ENCODE data around the gene SLC38A11. TPM values are rescaled to one million over a fixed set of nuclear protein-coding genes. Genes with fewer than 3 reads are reported as not detected.
A peak's percentile ranks its signal among the peaks of the same experiment; 100 is the strongest.

Gene SLC38A11
- total RNA-seq (2013) = 0.08 TPM
- polyA plus RNA-seq (under 1 TPM in 1 of 3 donors, not detected in 2; 0.07 TPM), polyA minus RNA-seq (not detected in 2 replicates), total RNA-seq (0 to 3.2 (median 0.05) reads per million in 11 experiments)

GRCh38 chr2:164954954-164955701 is at the start of gene SLC38A11:
TSS of gene SLC38A11 (minus strand) at chr2:164955525. CDS start at chr2:164955247, 278 bp downstream.
- Histone ChIP-seq H3K27me3 (ENCODE audit: control insufficient read depth in 2 of 2, insufficient read depth in 2 of 2, low read length in 2 of 2) (peaks cover 4 to 10% of the 10 kb centered on the region in 2 donors), H3K4me2 (replicated peaks; ENCODE audit: extremely low read depth, low read length, poor library complexity, severe bottlenecking) (peak within 1 kb of the TSS; percentile 27), H3K79me2 (ENCODE audit: insufficient read depth, low read length) (no peaks in the 10 kb centered on the region), H2AFZ (ENCODE audit: insufficient read depth, low read depth, low read length, poor library complexity, severe bottlenecking) (peak within 1 kb of the TSS; percentile 8), H3K27ac (ENCODE audit: low read depth in 1 of 2, low read length in 2 of 2) (no peak within 1 kb of the TSS), H4K20me1 (ENCODE audit: insufficient read depth, low read length) (no peaks in the 10 kb centered on the region), H3K4me1 (ENCODE audit: control insufficient read depth in 1 of 2, insufficient read depth in 2 of 2, low read length in 2 of 2) (peaks cover 5% of the 10 kb centered on the region in 2 donors), H3K4me3 (replicated peaks in 1 of 3; ENCODE audit: low read depth in 2 of 3, low read length in 3 of 3) (no peak within 1 kb of the TSS), H3K36me3 (replicated peaks in 1 of 2; ENCODE audit: control insufficient read depth in 1 of 2, insufficient read depth in 2 of 2, low read length in 2 of 2) (no peaks in the 10 kb centered on the region), H3K9ac (ENCODE audit: insufficient read depth, low read length, poor library complexity, severe bottlenecking) (peak within 1 kb of the TSS; percentile 15), H3K9me3 (replicated peaks in 1 of 2; ENCODE audit: control insufficient read depth in 1 of 2, insufficient read depth in 1 of 2, low read length in 2 of 2) (no peaks in the 10 kb centered on the region)
- Mint-ChIP-seq H3K4me3 (peak within 1 kb of the TSS in 1 of 2 donors; percentile 35), H3K27me3 (ENCODE audit: low read depth in 3 of 3) (peaks cover 15 to 21% (median 16%) of the 10 kb centered on the region in 3 donors), H3K27ac (no peak within 1 kb of the TSS), H3K4me1 (peaks cover 8% of the 10 kb centered on the region), H3K36me3 (no peaks in the 10 kb centered on the region), H3K9me3 (peaks cover 0 to 3% (median 0%) of the 10 kb centered on the region in 7 donors)
- TF ChIP-seq CTCF (IDR thresholded peaks at IDR 0.05) = no peak
- no peak for DNase-seq
- 20% methylated on average over 32 of the region's 34 CpGs for WGBS (ENCODE audit: insufficient coverage)
- intact Hi-C loops (cut with micrococcal nuclease) = no loop called here

GRCh38 chr2:165003443-165004130 is 48.3 kb upstream of the SLC38A11 start:
- no peak overlapping the region for H3K4me2 ChIP-seq (replicated peaks; ENCODE audit: extremely low read depth, low read length, poor library complexity, severe bottlenecking)
- no peaks in the 10 kb centered on the region for H3K9me3 ChIP-seq (replicated peaks in 1 of 2; ENCODE audit: control insufficient read depth in 1 of 2, insufficient read depth in 1 of 2, low read length in 2 of 2)
- TF ChIP-seq CTCF (IDR thresholded peaks at IDR 0.05) = no peak
- Mint-ChIP-seq H3K4me3 (no peak overlapping the region), H3K27me3 (ENCODE audit: low read depth in 3 of 3) (peaks cover 2 to 4% (median 2%) of the 10 kb centered on the region in 3 donors), H3K27ac (no peak overlapping the region), H3K9me3 (peaks cover 0 to 3% (median 0%) of the 10 kb centered on the region in 7 donors), H3K4me1 (peaks cover 4% of the 10 kb centered on the region), H3K36me3 (no peaks in the 10 kb centered on the region)
- no peak overlapping the region for H3K9ac ChIP-seq (ENCODE audit: insufficient read depth, low read length, poor library complexity, severe bottlenecking)
- H3K79me2 ChIP-seq (ENCODE audit: insufficient read depth, low read length) = no peaks in the 10 kb centered on the region
- no peak for DNase-seq
- no peak overlapping the region for H3K4me3 ChIP-seq (replicated peaks in 1 of 3; ENCODE audit: low read depth in 2 of 3, low read length in 3 of 3)
- no peaks in the 10 kb centered on the region for H3K27me3 ChIP-seq (ENCODE audit: control insufficient read depth in 2 of 2, insufficient read depth in 2 of 2, low read length in 2 of 2)
- 96% methylated on average over 18 of the region's 24 CpGs for WGBS (ENCODE audit: insufficient coverage)
- no peaks in the 10 kb centered on the region for H3K36me3 ChIP-seq (replicated peaks in 1 of 2; ENCODE audit: control insufficient read depth in 1 of 2, insufficient read depth in 2 of 2, low read length in 2 of 2)
- no peaks in the 10 kb centered on the region for H3K4me1 ChIP-seq (ENCODE audit: control insufficient read depth in 1 of 2, insufficient read depth in 2 of 2, low read length in 2 of 2)
- H2AFZ ChIP-seq (ENCODE audit: insufficient read depth, low read depth, low read length, poor library complexity, severe bottlenecking) = no peak overlapping the region
- intact Hi-C loops (cut with micrococcal nuclease) = no loop called here
- H4K20me1 ChIP-seq (ENCODE audit: insufficient read depth, low read length) = no peaks in the 10 kb centered on the region
- H3K27ac ChIP-seq (ENCODE audit: low read depth in 1 of 2, low read length in 2 of 2) = no peak overlapping the region
